A549 treated with AZD2906 at 1 μM for 4 hours (cell line): ENCODE measurements around the gene UFL1. TPM values are rescaled to one million over a fixed set of nuclear protein-coding genes. Genes with fewer than 3 reads are reported as not detected.

ENCODE experiments used
- total RNA-seq: library from RNA; stranded (reverse); fragments of 200-300 nt; extraction: Qiagen RNA extraction; gene quantifications from 5 replicates; pipeline ENCODE4 v1.2.3, GENCODE V29; 2022

The UFL1 gene
- 6.7 to 11.6 TPM (median 8.2 TPM) in 5 replicates for total RNA-seq

DNA sequence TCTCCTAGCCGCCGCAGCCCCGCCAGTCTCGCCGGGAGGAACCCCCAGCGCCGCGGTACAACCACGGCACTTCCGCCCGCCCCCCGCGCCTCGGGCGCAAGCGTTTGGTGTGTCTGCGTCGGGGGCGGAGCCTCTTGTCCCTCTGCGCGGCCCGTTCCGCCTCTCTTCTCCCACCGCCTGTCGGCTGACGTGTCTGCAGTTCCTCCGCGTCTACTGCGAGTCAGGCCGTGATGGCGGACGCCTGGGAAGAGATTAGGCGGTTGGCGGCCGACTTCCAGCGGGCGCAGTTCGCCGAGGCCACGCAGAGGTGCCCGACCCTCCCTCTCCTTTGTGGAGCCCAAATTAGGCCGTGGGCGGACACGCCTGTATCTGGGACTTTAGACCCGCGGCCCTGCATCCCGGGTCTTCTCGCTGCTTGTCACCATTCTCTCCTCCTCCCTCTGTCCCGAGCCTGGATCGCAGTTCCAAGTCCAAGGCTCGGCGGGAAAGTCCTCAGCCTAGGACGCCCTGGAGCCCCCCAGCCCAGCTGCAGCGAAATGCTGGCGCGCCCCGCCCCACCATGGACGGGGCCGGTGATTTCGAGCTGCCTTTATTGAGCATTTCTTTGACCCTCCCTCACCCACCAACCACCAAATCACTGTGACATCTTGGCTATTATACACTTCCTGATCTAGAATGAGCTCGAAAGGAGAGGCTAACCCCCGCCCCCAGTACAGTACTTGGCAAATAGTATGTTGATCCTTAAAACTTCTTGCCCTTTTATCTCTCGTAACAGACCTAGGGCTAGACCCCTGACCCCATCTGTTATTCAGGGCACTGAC, at the start of gene UFL1:
TSS of gene UFL1 (plus strand) at position 163 of the 821 bp plus-strand sequence. CDS start at position 231, 68 bp downstream.

DNA sequence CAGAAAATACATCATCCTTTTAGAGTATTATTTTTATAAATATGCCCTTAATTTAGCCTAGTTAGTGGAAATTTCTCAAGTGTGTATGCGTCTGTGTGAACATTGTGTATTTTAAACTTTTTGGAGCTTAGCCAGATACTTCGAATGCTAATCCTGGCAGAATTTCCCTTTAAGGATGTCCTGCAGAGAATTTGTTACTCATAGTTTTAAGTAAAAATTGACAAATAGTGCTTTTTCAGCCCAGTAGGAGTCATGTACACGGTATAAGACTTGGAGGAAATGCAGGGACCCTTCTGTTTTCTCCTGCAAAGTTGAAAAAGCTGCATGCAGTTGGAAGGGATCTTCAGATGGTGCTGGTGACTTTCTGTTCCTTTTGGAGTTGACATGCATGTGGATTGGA, 41.3 kb downstream of the UFL1 start, which contains the start of gene FHL5:
TSS of gene FHL5 (plus strand) at position 243 of the 400 bp plus-strand sequence. CDS start 40,486 bp downstream, outside the sequence.

Other genes with a start within 250 kb of the UFL1 start
- gene FHL5, start 41.3 kb downstream of the UFL1 start, total RNA-seq, result not detected in 5 replicates